Measurements from ENCODE around the gene MARVELD3.

DNA sequence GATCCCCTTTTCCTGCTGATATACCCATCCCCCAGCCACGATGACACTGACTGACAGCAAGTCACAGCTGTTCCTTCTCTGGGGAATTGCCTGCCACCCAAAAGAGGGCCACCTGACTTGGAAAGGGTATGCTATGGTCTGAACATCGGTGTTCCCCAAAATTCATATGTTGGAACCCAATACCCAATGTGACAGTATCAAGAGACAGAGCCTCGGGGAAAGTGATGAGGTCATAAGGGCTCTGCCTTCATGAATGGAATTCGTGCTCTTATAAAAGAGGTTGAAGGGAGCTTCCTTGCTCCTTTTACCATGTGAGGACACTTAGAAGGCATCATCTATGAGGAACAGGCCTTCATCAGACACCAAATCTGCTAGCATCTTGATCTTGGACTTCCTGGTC is 7.6 kb upstream of the MARVELD3 start:
- TF ChIP-seq, protein P1, sequence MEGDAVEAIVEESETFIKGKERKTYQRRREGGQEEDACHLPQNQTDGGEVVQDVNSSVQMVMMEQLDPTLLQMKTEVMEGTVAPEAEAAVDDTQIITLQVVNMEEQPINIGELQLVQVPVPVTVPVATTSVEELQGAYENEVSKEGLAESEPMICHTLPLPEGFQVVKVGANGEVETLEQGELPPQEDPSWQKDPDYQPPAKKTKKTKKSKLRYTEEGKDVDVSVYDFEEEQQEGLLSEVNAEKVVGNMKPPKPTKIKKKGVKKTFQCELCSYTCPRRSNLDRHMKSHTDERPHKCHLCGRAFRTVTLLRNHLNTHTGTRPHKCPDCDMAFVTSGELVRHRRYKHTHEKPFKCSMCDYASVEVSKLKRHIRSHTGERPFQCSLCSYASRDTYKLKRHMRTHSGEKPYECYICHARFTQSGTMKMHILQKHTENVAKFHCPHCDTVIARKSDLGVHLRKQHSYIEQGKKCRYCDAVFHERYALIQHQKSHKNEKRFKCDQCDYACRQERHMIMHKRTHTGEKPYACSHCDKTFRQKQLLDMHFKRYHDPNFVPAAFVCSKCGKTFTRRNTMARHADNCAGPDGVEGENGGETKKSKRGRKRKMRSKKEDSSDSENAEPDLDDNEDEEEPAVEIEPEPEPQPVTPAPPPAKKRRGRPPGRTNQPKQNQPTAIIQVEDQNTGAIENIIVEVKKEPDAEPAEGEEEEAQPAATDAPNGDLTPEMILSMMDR (IDR thresholded peaks at IDR 0.05) = no peak
- no peak for TF ChIP-seq POLR2A (IDR thresholded peaks at IDR 0.05)

All from body of pancreas (tissue), 4 donors.